ENCODE results near the gene CEBPE.

CEBPE gene

GRCh38 chr14:23067847-23068788, 50.9 kb downstream of the CEBPE start:
- ATAC-seq, result no peak
- TF ChIP-seq ZNF70 (CRISPR knock-in tag; IDR thresholded peaks at IDR 0.05) (no peak), TOX (CRISPR knock-in tag; IDR thresholded peaks at IDR 0.05; ENCODE audit: borderline replicate concordance) (no peak)
- TF ChIP-seq, protein P1, sequence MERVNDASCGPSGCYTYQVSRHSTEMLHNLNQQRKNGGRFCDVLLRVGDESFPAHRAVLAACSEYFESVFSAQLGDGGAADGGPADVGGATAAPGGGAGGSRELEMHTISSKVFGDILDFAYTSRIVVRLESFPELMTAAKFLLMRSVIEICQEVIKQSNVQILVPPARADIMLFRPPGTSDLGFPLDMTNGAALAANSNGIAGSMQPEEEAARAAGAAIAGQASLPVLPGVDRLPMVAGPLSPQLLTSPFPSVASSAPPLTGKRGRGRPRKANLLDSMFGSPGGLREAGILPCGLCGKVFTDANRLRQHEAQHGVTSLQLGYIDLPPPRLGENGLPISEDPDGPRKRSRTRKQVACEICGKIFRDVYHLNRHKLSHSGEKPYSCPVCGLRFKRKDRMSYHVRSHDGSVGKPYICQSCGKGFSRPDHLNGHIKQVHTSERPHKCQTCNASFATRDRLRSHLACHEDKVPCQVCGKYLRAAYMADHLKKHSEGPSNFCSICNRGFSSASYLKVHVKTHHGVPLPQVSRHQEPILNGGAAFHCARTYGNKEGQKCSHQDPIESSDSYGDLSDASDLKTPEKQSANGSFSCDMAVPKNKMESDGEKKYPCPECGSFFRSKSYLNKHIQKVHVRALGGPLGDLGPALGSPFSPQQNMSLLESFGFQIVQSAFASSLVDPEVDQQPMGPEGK (CRISPR knock-in tag; IDR thresholded peaks at IDR 0.05; ENCODE audit: borderline replicate concordance), result no peak
